ENCODE data around the gene NBPF11.
"Not testable (repeated sequence)": the region's sequence is repeated elsewhere in the genome, so short reads cannot be mapped to it uniquely, and the experiment has no call there.

Gene NBPF11

DNA sequence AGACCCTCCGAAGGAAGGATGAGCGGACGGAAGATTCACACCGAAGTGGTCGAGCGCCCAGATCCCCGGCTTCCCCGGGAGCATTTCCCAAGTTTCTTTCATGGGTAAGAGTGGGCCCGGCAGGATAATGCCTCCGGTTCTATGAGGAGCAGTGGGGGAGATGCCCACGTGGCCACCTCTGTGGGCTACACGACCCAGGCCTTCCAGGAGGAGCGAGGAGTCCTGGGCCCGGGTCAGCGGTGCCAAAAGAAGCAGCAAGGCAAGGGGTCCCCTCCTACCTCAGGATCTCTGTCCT lies 7.9 kb upstream of the NBPF11 start:
- FAIRE-seq, result no peak
- no peak for TF ChIP-seq POLR2A (IDR thresholded peaks at IDR 0.05; ENCODE audit: low read depth, low read length)
- no peak for DNase-seq (ENCODE audit: insufficient read length, low spot score)

DNA sequence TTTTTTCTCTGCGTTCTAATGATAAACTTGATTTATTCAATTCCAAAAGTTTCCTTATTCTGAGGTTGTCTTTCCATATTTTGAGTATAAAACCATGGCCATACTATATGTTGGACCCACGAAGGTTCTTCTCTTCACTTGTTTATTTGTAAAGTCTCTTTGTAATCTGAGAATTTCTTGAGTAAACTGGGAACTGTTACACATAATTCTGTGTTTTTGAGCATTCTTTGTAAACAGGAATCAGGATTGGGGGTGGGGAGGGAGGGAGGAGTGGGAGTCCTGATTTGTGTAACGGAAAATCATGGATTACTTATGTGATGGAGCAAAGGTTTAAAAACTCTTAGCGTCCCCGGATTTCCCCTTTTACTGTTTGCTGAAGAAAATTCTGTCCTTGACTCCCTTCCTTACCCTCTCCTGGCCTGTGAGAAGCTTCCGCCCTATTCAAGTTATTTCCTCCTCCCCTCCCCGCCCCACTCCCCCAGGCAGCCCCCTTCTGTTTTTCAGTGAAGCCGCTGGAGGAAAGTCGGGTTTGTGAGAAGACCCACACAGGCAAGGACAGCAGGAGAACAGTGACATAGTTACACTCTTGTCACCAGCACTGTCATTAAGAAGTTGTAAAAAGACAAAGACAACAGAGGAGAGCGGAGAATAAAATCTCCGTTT lies 6.4 kb upstream of the NBPF11 start:
- TF ChIP-seq POLR2A (IDR thresholded peaks at IDR 0.05; ENCODE audit: low read depth, low read length), result no peak
- DNase-seq (ENCODE audit: insufficient read length, low spot score) (no peak), FAIRE-seq (no peak)

DNA sequence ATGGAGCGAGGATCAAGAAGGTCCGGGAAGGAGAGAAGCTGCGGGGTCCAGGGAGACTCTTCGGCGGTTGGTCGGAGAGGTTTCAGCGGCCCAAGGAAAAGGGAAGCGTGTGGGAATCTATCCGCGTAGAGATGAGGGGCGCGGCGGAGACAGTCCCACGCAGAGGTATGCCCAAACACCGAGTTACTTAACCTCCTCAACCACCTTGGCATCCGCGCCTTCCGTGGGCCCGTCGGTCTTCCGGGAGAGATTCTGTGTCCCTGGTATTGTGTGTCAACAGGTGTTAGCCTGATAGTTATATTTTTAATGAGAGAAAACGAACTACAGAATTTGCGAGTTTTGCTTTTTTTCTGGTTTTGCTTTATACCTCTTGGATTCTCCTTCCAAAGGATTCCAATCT lies 5.7 kb upstream of the NBPF11 start:
- DNase-seq (ENCODE audit: insufficient read length, low spot score); FAIRE-seq: not testable (repeated sequence)

DNA sequence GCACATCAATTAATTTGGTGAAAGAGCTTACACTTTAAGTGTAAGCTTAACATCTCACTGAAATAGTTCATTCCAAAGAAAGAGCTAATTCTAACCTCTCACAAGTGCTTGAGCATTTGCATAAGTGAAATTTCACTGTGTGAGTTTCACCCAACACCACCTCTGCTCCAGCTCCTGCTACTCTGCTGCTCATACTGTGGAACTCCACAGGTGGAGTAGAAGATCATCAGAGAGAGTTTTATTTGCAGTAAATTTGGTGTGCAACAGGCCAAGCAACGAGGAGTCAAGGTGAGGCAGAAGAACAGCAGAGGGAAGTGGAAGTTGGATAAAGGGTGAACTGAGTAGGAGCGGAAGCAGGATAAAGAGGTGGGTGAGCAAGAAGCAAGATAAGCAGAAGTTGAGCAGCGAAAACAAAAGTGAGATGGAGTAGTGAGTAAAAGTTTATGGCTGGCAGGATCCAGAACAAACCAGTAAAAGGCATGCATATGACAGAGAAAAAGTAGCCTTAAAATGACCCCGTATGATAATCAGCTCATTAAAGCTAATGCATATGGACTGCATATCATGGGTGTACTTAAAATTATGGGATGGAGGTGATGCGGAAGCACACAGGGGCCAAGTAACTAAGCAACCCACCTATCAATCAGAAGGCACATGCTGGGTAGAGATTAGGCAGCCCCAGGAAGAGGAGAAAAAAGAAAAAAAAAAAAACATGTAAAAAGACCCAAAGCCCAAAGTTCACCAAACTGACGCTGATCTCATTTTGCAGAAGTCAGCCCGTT lies 3.6 kb upstream of the NBPF11 start:
- FAIRE-seq; DNase-seq (ENCODE audit: insufficient read length, low spot score): not testable (repeated sequence)

DNA sequence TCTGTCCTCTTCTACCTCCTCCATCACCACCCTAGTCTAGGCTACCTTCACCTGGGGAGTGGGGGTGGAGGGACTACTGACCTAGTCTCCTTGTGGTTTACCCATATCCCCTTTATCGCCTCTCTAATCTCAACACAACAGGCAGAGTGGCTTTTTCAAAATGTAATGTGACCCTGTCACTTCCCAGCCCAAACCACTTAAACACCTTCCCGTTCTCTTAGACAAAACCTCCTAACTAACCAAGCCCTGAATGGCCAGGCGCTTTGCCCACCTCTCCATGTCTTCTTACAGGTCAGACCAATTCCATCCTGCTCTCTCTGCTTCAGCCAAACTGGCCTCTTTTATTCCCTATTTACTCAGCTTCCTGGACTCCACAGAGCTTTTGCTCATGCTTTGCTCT lies 714 bp upstream of the NBPF11 start:
- FAIRE-seq; DNase-seq (ENCODE audit: insufficient read length, low spot score): not testable (repeated sequence)

DNA sequence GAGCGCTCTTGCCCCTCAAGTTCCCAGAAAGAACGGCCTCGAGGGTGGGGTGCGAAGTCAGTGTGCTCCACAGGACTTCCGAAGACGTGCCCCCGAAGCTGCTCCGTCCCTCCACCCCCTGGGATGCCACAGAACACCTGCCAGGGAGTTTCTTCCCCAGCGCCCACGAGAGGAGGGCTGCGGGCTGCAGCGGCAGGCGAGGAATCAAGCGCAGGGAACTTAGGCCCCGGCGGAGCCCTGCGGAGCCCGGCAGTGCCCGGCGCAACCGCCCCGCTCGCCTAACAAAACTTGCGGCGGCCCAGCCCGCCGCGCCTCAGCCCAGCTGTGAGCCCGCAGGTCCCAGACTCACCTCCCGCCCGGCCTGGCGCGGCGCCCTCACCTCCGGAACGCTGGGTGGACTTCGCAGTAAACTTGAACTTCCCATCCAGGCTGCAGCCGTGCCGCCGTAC lies 686 bp downstream of the NBPF11 start:
- not testable (repeated sequence) for FAIRE-seq; DNase-seq (ENCODE audit: insufficient read length, low spot score)

DNA sequence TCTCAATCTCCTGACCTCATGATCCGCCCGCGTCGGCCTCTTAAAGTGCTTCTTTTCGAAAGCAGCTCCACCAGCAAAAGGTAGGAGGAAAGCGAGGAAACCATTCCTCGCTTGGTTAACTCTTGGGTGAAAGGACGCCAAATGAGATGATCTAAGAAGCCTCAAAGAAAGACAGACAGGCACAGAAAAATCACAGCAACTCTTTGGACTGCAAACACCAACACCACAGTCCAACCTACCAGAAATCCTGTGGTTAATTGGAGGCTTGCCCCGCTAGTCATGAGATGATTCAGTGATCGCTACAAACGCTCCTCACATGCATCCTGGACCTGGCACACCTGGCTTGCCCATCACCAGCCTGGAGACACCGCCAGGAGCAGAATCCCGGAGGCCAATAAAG lies 1.1 kb downstream of the NBPF11 start:
- not testable (repeated sequence) for FAIRE-seq; DNase-seq (ENCODE audit: insufficient read length, low spot score)

DNA sequence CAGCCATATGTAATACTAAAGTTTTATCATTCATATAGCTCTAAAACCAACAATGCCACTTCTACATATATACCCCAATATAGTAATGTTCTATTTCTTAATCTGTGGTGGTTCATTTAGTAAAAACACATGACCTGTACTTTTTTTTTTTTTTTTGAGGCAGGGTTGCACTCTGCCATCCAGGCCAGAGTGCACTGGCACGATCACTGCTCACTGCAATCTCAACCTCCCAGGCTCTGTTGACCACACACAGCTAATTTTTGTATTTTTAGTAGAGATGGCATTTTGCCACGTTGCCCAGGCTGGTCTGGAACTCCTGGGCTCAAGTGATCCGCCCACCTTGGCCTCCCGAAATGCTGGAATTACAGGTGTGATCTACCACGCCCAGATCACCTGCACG lies 2.1 kb downstream of the NBPF11 start:
- FAIRE-seq; DNase-seq (ENCODE audit: insufficient read length, low spot score): not testable (repeated sequence)

DNA sequence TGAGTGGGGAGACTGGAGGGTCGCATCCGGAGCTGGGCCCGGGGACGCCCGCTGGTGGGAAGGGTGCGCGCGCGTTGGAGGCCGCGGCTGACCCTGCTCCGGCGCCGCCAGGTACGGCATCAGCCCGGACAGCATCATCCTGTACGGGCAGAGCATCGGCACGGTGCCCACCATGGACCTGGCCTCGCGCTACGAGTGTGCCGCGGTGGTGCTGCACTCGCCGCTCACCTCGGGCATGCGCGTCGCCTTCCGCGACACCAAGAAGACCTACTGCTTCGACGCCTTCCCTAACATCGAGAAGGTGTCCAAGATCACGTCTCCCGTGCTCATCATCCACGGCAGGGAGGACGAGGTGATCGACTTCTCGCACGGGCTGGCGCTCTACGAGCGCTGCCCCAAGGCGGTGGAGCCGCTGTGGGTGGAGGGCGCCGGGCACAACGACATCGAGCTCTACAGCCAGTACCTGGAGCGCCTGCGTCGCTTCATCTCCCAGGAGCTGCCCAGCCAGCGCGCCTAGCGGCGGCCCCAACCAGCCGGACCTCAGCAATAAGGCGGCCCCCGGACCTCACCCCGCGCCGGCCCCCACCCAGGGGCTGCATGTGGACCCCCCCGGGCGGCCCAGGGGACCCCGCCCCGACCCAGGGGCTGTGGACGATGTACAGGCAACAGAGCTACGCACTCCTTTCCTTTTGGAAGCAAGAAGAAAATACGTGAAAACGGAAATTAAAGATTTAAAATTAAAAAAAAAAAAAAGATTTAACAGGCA lies 2.8 kb downstream of the NBPF11 start:
- not testable (repeated sequence) for DNase-seq (ENCODE audit: insufficient read length, low spot score); FAIRE-seq

DNA sequence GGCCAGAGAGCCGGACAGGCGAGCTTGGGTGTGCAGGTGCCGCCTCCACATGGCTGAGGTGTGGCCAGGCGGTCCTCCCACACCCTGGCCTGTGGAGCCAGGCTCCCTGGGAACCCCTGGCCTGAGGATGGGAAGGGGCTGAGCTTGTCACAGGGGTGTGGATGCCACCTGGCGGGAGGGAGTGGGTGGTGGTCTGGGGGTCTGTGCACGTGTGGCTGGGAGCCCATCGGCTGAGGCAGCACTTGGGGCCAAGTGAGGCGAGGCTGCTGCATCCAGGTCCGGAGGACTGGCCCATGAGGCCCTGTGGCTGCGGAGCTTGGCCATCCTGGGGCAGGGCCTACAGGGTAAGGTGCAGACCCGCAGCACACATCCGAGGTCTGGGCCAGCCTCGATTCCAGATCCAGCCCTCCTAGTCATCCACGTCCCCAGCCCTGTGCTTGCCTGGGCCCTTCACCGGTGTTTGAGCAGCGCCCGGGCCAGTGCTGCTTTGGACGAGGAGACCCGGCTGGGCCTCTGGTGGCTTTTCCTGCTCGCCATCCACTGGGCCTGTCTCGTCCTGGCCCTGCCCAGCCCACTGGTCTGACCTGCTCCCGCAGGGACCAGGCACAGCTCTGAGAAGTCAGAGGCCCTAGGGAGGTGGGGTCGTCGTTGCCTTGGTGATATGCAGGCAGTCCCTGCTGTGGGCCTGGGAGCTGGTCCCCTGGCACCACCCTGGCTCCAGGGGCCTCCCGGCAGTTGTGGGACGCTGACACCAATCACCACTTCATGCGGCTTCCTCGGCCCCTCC lies 4.8 kb downstream of the NBPF11 start:
- not testable (repeated sequence) for FAIRE-seq; DNase-seq (ENCODE audit: insufficient read length, low spot score)

DNA sequence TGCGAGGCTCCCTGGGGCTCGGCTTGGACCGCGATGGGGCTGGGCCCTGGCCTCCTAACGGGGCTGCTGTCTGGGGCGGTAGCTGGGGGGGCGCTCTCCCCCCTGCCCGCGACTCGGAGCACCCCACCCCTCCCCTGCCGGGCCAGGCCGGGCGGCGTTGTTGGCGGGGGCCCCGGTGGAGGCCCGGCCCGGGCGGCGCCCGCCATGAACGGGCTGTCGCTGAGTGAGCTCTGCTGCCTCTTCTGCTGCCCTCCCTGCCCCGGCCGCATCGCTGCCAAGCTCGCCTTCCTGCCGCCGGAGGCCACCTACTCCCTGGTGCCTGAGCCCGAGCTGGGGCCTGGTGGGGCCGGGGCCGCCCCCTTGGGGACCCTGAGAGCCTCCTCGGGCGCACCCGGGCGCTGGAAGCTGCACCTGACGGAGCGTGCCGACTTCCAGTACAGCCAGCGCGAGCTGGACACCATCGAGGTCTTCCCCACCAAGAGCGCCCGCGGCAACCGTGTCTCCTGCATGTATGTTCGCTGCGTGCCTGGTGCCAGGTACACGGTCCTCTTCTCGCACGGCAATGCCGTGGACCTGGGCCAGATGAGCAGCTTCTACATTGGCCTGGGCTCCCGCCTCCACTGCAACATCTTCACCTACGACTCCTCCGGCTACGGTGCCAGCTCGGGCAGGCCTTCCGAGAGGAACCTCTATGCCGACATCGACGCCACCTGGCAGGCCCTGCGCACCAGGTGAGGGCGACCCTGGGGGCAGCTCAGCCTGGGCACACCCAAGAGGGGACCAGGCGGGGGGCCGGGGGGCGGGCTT lies 5.7 kb downstream of the NBPF11 start:
- not testable (repeated sequence) for DNase-seq (ENCODE audit: insufficient read length, low spot score); FAIRE-seq

DNA sequence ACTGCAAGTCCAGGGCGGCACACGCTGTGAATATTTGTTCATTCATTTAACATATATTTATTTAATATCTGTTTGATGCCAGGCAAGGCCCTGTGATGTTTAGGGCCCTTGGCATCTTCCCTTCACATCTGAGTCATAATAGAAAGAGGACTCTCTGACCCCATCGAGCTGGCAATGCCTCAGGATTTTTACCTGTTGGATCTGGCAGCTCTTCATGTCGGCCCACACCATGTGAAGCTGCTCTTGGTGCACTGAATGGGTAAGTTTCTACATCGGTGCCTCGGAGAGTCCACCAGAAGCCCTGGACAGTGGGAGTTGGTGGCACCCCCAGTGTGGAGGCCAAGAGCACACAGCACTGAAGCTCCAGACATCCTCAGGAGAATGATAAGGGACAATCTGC lies 8.9 kb downstream of the NBPF11 start:
- FAIRE-seq; DNase-seq (ENCODE audit: insufficient read length, low spot score): not testable (repeated sequence)

DNA sequence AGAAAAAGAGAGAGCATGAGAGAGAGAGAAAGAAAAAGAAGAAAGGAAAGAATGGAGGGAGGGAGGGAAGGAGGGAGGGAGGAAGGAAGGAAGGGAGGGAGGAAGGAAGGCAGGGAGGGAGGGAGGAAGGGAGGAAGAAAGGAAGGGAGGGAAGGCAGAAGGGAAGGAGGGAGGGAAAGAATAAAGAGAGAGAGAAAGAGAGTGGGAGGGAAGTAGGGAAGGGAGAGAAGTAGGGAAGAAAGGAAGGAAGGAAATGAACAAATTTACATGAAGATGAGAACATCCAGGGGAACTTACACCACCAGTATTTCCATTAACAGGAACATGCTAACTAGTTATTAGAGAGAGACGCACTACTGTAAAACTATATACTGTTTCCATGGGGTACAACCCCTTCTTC lies 10.1 kb downstream of the NBPF11 start:
- not testable (repeated sequence) for FAIRE-seq; DNase-seq (ENCODE audit: insufficient read length, low spot score)

DNA sequence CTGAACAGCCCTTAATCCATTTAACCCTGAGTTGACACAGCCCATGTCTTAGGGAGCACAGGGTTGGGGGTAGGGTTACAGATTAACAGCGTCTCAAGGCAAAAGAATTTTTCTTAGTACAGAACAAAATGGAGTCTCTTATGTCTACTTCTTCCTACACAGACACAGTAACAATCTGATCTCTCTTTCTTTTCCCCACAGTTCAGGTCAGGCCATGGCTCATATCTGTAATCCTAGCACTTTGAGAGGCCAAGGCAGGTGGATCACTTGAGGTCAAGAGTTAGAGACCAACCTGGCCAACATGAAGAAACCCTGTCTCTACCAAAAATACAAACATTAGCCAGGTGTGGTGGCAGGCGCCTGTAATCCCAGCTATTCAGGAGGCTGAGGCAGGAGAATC lies 13.5 kb downstream of the NBPF11 start:
- FAIRE-seq; DNase-seq (ENCODE audit: insufficient read length, low spot score): not testable (repeated sequence)

DNA sequence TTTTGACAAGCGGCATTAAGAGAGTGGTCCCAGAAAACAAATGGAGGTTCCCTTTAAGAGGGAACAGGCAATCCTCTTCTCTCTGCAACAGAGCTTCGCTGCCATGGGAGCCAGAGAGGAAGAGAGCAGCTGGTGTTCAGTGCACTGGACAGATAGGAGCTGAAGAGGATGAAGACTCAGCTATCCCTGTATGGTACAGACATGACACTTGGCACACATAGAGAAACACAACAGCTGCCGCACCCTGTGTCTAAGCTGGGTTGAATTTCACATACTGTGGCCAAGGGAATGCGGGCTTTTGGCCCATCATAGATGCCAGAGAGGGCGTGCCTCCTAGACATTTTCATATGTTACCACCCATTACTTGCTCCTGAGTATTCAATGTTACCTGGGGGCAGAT lies 29.7 kb downstream of the NBPF11 start:
- not testable (repeated sequence) for DNase-seq (ENCODE audit: insufficient read length, low spot score); FAIRE-seq

DNA sequence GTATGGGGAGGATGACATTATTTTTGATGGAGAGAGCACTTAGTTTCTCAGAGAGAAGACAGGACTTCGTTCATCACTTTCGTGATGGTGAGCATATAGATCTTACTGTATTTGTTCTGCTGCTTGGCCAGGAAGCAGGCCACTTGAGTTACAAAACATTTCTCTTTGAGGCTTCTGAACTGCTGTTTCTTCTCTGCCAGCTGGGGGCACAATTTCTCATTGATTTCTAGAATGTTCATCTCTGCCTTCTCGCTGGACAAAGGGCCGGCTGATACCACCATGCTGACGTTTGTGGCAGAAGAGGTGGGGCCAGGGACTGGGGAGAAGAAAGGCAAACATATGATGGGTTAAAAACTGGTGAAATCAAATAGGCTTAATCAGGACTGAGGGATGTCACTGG lies 31.7 kb downstream of the NBPF11 start:
- DNase-seq (ENCODE audit: insufficient read length, low spot score), result not testable (repeated sequence)

DNA sequence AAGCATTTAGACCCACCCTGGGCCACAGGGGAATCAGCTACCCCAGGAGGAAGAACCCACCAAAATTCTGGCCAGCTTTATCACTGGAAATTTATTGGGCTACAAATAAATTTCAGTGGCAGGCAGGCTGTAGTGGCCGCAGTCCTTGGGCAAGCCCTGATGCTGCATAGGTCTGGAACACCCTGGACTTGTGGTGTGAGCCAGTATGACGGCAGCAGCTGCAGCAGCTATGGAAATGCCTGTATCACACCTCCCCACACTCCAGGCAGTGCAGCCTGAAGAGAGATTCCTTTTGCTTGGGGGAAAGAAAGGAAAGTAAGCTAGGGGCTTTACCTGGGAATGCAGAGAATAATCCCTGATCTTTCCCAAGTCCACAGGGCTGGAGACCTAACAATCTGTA lies 56.3 kb downstream of the NBPF11 start:
- FAIRE-seq; DNase-seq (ENCODE audit: insufficient read length, low spot score): not testable (repeated sequence)

More for the DNA sequence above, 31.7 kb downstream of the NBPF11 start:
- FAIRE-seq, result not testable (repeated sequence)

DNA sequence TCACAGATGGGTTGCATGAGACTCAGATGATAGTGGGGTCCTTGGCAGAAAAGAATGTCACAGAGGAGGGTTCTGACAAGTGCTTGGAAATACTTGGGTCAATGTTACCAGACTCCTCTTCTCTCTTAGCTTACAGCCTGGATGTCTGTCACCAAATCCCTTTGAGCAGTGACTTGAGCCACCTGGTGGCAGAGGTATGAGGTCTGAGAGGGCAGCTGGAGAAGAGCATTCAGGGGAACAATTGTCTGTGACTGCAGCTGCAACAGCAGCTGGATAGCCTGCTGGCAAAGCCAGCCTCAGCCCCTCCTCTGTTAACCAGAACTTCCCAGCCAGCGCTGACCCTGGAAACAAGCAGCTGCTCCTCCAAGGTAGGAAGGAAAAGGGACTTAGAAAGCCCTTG lies 65.9 kb downstream of the NBPF11 start:
- not testable (repeated sequence) for FAIRE-seq; DNase-seq (ENCODE audit: insufficient read length, low spot score)

DNA sequence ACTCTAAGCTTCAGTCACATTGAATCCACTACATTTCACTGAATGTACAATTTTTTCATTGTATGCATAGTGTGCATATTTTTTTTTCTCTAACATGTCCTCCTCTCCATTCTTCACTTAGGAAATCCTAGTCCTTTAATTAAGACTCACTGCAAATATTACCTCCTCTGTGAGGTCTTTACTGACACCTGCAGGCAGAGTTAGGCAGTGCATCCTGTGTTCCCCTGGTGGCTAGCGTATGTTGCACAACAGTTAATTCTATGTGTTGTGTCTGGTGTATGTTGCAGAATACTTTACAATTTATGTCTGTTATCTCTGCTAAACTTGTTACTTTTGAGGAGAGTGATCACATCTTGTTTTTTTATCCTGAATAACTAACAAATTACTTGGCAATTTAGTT lies 70.9 kb downstream of the NBPF11 start:
- FAIRE-seq, result peak; percentile 80
- not testable (repeated sequence) for DNase-seq (ENCODE audit: insufficient read length, low spot score)
